OCI-LY7 (cell line): ENCODE data around the gene RHNO1. TPM values are rescaled to one million over a fixed set of nuclear protein-coding genes. Genes with fewer than 3 reads are reported as not detected.

Experiments
- BruUV-seq: library from RNA; stranded (reverse); fragments of 400-500 nt; replicated peaks from 2 replicates; lab custom pipeline; 2021; lab: Mats Ljungman, UMichigan
- CTCF ChIA-PET: fragments of 300-600 bp; sonication (Branson Sonifier 250); formaldehyde crosslinking; loops from one replicate; lab custom pipeline; 2022; ENCODE audit warnings: antibody characterized with exemption; ENCODE audit not compliant: unreplicated experiment; lab: Charles Lee
- POLR2A ChIA-PET: fragments of 300-600 bp; sonication (Branson Sonifier 250); formaldehyde crosslinking; loops from one replicate; lab custom pipeline; 2022; ENCODE audit warnings: antibody characterized with exemption; lab: Charles Lee
- DNase-seq: peaks from one replicate; pipeline ENCODE4 v3.0.0-alpha.2; 2015; ENCODE audit warnings: low spot score
- H2AFZ ChIP-seq: fragments of 200-600 bp; sonication (generic), shearing (Covaris generic); 2 replicates; pipeline ENCODE4 v1.6.1; 2014; ENCODE audit warnings: mild to moderate bottlenecking, antibody characterized with exemption, low read length, moderate library complexity
- H3K27ac ChIP-seq: fragments of 200-600 bp; sonication (generic); 2 replicates; pipeline ENCODE4 v1.5.1; 2014; ENCODE audit warnings: mixed run types, low read depth, mild to moderate bottlenecking, moderate library complexity, low read length, inconsistent platforms; ENCODE audit not compliant: poor library complexity, severe bottlenecking
- H3K36me3 ChIP-seq: fragments of 200-600 bp; sonication (generic); 2 replicates; pipeline ENCODE4 v1.6.1; 2014; ENCODE audit warnings: mild to moderate bottlenecking, antibody characterized with exemption, low read length, moderate library complexity, mixed read lengths; ENCODE audit not compliant: insufficient read depth
- H3K4me1 ChIP-seq: fragments of 200-600 bp; sonication (generic); 2 replicates; pipeline ENCODE4 v1.5.1; 2014; ENCODE audit warnings: mild to moderate bottlenecking, low read length; ENCODE audit not compliant: insufficient read depth, poor library complexity, severe bottlenecking
- H3K4me2 ChIP-seq: fragments of 200-600 bp; sonication (generic); 2 replicates; pipeline ENCODE4 v1.6.1; 2014; ENCODE audit warnings: mild to moderate bottlenecking, low read length
- H3K4me3 ChIP-seq: fragments of 200-600 bp; sonication (generic); 2 replicates; pipeline ENCODE4 v1.5.1; 2014; ENCODE audit warnings: mild to moderate bottlenecking, low read depth, low read length; ENCODE audit not compliant: poor library complexity, severe bottlenecking
- H3K79me2 ChIP-seq: fragments of 200-600 bp; sonication (generic); 2 replicates; pipeline ENCODE4 v1.6.1; 2016; ENCODE audit warnings: low read depth, mild to moderate bottlenecking, low read length, moderate library complexity, mixed read lengths; ENCODE audit not compliant: insufficient read depth
- H3K9me2 ChIP-seq: fragments of 200-600 bp; sonication (generic); 2 replicates; pipeline ENCODE4 v1.6.1; 2016; ENCODE audit warnings: mild to moderate bottlenecking, low read length, mixed read lengths; ENCODE audit not compliant: insufficient read depth
- H3K9me3 ChIP-seq: fragments of 200-600 bp; sonication (generic); 2 replicates; pipeline ENCODE4 v1.6.1; 2014; ENCODE audit warnings: mild to moderate bottlenecking, mixed run types, low read length, mixed read lengths
- H4K20me1 ChIP-seq: fragments of 200-600 bp; sonication (generic); 2 replicates; pipeline ENCODE4 v1.6.1; 2014; ENCODE audit warnings: mild to moderate bottlenecking, antibody characterized with exemption, low read length, moderate library complexity, mixed read lengths; ENCODE audit not compliant: insufficient read depth
- CTCF ChIP-seq: fragments of 200-600 bp; sonication (generic); conservative IDR thresholded peaks from 2 replicates; pipeline ENCODE4 v1.5.1; 2014; ENCODE audit warnings: mild to moderate bottlenecking, antibody characterized with exemption, low read length, moderate library complexity, mixed read lengths
- EZH2phosphoT487 ChIP-seq: fragments of 200-600 bp; sonication (generic); IDR thresholded peaks from 2 replicates; pipeline ENCODE4 v1.6.1; 2018; ENCODE audit warnings: low read depth, borderline replicate concordance, mild to moderate bottlenecking, mixed run types, antibody characterized with exemption, low read length, moderate library complexity, mixed read lengths
- intact Hi-C: fragments of 100-400 bp; cut with micrococcal nuclease; formaldehyde crosslinking; loops from one replicate; pipeline ENCODE4 v1.10.0; 2022; ENCODE audit not compliant: unreplicated experiment
- total RNA-seq, 2 experiments: library from RNA; depleted of rRNA in 1 of 2; stranded (reverse); fragments of >200 nt in 1 of 2; shearing (Covaris generic) in 1 of 2; gene quantifications; 2 replicates each; pipeline ENCODE4 v1.2.3, GENCODE V29; 2014 to 2022

Gene RHNO1
- total RNA-seq, 2 experiments from 2014 or later = 48.3 to 69.8 TPM

- intact Hi-C loops = loop anchor here (1.0 to 5.0 kb wide), 2 partner anchors 12 to 52 kb away; no protein-coding TSS in a partner anchor
- H3K4me2 ChIP-seq = peak within 1 kb of the TSS; percentile 97
- ChIA-PET CTCF (no interaction called here), POLR2A (interaction anchor here (0.6 to 1.4 kb wide), 3 partner anchors 13 to 76 kb away, joined by 3 to 9 read pairs (median 5); no protein-coding TSS in a partner anchor)
- peak within 1 kb of the TSS; percentile 88 for H3K4me3 ChIP-seq
- TF ChIP-seq EZH2phosphoT487 = no peak
- no peak for TF ChIP-seq CTCF
- H3K9me2 ChIP-seq = no peaks in the 10 kb centered on the region
- peaks cover 6% of the 10 kb centered on the region for H3K4me1 ChIP-seq
- H3K9me3 ChIP-seq = no peaks in the 10 kb centered on the region
- DNase-seq = peak; percentile 94
- peak within 1 kb of the TSS; percentile 33 for H3K27ac ChIP-seq
- H2AFZ ChIP-seq = peak within 1 kb of the TSS; percentile 89
- BruUV-seq = no TSS peak
- peaks cover 42% of the 10 kb centered on the region for H3K36me3 ChIP-seq
- no peaks in the 10 kb centered on the region; the same call in 1 of the 2 replicates for H3K79me2 ChIP-seq
- H4K20me1 ChIP-seq = no peaks in the 10 kb centered on the region
Measured at GRCh38 chr12:2890388-2891239, 13.6 kb downstream of the RHNO1 start, which contains the start of gene TULP3. Gene TULP3, plus strand, starts transcription at chr12:2890891. Its CDS starts 57 bp downstream, at chr12:2890948.

GRCh38 chr12:2891240-2892053 is 14.4 kb downstream of the RHNO1 start:
- no peaks in the 10 kb centered on the region for H4K20me1 ChIP-seq
- CTCF ChIA-PET = no interaction called here
- peak overlapping the region; percentile 89 for H2AFZ ChIP-seq
- no TSS peak for BruUV-seq
- no peak for TF ChIP-seq CTCF
- TF ChIP-seq EZH2phosphoT487 = no peak
- no peak overlapping the region for H3K27ac ChIP-seq
- peak overlapping the region; percentile 88 for H3K4me3 ChIP-seq
- no peaks in the 10 kb centered on the region; the same call in 1 of the 2 replicates for H3K79me2 ChIP-seq
- no peaks in the 10 kb centered on the region for H3K9me3 ChIP-seq
- peak; percentile 17 for DNase-seq
- peaks cover 6% of the 10 kb centered on the region for H3K4me1 ChIP-seq
- POLR2A ChIA-PET = interaction anchor here (1.0 kb wide), 1 partner anchor 18 kb away, joined by 5 read pairs; no protein-coding TSS in a partner anchor
- no peaks in the 10 kb centered on the region for H3K9me2 ChIP-seq
- intact Hi-C loops = loop anchor here (5.0 kb wide), 1 partner anchor 51 kb away; no protein-coding TSS in a partner anchor
- peak overlapping the region; percentile 97 for H3K4me2 ChIP-seq
- peaks cover 33% of the 10 kb centered on the region for H3K36me3 ChIP-seq
